ENCODE results near the gene EPS8.

Gene EPS8

DNA sequence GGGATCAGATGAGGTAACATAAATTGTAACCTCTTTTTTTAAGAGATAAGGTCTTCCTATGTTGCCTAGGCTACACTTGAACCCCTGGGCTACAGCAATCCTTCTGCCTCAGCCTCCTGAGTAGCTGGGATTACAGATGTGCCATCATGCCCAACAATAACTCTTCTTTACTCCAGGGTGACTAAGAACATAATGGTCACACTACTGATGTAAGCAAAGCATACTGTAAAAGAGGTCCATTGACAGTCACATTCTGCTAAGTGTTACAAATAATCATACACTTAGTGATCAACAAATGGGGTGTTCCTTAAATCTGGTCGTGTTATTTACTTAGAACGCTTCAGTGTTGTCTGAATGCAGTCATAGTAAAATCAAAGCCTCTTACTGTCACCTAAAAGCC lies 68.9 kb downstream of the EPS8 start:
- no peak for DNase-seq (ENCODE audit: low read depth in 4 of 4, low spot score in 1 of 4)

DNA sequence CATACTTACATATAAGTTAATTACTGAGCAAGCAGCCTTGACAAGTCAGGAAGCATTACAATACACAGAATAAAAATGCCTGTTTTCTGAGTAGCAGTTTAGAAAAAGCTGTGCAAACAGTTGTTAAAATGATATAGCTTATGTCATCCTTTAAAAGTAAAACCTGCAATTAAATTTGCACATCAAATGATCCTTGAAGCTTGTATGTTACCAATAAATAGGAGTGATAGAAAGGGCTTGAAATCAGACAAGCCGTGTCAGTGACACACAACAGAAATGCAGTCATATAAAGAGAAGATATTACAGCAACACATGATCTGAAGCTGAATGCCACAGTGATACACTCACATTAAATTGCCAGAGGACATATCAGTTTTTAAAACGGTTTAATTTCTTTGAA lies 70.0 kb downstream of the EPS8 start:
- no peak for DNase-seq (ENCODE audit: low read depth in 4 of 4, low spot score in 1 of 4)

DNA sequence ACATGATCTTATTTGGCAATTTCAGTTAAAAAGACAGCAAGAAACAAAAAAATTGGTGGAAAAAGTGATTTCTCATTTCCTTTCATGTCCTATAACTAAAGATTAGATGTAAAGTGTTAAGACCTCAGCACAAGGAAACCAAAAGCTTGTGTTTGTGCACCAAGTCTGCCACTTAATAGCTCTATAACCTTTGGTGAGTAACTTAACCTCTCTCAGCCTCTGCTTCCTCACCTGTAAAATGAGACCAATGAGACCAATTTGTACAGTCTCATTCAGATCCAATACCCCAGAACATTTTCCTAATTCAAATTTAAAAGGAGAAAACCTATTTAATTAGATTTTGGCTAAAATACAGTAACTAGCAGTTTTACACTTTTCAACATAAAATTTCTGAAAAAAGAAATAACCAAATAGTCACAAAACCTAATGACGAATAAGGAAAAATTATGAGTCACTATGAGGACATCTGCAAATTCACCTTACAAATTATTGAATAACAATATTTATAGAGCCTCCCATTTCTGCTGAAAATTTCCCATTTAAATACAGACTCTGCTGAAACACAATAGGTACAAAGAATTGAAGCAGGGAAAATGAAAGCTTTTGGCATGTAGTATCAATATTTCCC lies 71.1 kb downstream of the EPS8 start:
- DNase-seq (ENCODE audit: low read depth in 4 of 4, low spot score in 1 of 4): no peak

DNA sequence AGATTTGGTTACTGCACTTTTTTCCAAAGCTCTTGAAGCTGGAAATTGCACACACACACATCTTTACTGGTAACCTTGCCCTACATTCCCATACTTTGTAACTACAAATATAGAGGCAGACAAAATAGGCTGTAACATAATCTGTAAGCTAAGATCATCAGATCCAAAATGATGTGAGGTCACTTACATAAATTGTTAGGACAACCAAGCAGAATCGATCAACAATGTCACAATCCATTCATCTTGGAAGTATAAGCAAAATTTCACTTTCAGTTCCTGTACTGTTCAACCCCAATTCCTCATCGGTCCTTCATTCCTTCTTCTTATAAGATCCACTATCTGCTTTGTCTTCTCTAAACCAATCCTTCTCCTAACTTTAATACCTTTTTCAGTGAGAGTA lies 72.6 kb downstream of the EPS8 start:
- DNase-seq (ENCODE audit: low read depth in 4 of 4, low spot score in 1 of 4): no peak

DNA sequence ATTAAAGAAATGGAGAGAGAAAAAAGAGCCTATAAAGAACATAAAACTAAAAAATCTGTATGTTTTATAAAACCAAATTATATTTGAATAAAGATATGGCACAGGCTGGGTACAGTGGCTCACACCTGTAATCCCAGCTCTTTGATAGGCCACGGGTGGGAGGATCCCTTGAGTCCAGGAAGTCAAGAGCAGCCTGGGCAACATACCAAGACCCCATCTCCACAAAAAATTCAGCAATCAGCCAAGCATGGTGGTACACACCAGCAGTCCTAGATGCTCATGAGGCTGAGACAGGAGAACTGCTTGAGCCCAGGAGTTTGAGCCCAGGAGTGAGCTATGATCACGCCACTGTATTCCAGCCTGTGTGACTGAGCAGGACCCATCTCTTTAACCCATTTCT lies 74.9 kb downstream of the EPS8 start:
- DNase-seq (ENCODE audit: low read depth in 4 of 4, low spot score in 1 of 4): no peak

DNA sequence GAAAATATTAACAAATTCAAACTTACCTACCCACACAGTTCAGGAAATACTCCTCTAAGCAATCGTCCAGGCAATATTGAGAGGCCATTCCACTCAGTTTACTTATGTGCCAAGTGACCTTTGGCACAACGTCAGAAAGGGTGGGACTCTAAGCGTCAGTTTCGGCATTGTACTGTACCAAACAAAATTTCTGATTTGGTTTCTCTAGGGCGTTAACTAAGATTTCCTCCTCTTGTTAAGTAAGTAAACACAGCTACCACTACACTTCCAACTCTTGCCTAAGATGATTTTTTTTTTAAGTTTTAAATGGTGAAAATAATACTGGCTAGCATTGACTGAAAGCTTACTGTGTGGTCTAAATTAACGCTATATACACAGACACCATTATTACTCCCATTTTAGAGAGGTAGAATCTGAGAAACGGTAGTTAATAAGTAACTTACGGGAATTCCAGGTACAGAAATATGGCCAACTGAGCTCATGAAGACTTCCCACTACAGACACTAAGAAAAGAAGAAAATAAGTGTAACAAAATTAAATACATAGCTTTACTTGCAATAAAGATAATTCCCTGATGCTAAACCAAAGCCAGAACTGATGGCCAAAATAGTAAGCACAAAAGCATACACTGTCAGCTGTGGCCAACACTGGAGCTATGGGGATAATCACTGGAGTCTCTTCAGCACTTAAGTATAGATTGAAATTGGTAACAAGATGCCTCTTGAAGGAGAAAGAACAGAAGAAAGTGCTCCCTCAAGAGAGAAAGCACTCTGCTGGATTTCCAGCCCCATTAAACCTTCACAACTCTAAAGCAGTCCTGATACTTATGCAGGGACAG lies 76.1 kb downstream of the EPS8 start:
- no peak for DNase-seq (ENCODE audit: low read depth in 4 of 4, low spot score in 1 of 4)

DNA sequence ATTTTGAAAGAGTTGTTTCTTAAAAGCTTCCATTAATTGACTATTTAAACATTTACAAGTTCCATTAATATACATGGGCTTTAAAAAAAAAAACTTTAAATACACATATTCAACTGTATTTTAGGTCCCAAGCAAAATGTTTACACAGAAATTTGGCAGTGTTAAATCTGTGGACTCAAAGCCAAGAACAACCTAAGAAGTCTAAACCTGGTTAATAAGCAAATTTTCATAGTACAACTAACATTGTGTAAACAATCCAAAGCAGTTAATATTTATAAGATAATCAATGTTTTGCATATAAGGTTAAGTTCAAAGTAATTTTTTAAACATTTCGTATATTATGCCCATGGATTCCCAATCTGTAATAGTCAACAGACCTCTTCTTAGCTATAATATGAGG lies 77.0 kb downstream of the EPS8 start:
- DNase-seq (ENCODE audit: low read depth in 4 of 4, low spot score in 1 of 4): no peak

DNA sequence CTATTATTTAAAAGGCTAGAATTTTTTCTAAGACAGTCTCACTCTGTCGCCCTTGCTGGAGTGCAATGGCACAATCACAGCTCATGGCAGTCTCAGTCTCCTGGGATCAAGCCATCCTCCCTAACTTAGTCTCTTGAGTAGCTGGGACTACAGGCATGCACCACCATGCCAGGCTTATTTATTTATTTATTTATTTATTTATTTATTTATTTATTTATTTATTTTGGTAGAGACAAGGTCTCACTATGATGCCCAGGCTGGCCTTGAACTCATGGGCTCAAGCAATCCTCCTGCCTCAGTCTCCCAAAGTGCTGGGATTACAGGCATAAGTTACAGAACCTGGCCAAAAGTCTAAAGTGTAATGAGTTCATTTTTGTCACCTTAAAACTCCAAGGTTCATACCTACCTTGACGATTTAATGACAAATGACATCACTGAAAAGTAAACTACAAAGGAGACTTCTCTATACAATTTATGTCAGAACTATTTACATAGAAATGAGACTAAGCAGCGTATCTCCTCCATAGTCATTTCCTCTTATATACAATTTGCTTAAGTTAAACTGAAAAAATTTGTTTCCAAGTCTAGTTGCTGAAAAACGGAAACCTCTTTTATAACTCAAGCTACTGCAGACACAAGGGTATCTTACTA lies 78.2 kb downstream of the EPS8 start:
- DNase-seq (ENCODE audit: low read depth in 4 of 4, low spot score in 1 of 4): no peak

DNA sequence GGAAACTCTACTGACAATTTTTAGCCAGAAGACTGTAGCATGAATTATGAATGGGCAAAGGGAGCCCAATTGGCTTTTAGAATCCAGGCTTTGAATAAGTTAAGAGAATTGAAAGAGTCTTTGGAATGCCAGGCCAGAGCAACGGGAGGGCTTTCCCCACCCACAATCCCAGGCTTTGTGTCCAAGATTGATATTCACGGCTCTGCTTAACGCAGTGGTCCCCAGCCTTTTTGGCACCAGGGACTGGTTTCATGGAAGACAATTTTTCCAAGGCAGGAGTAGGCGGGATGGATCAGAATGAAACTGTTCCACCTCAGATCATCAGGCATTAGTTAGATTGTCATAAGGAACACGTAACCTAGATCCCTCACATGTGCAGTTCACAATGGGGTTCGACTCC lies 79.6 kb downstream of the EPS8 start:
- DNase-seq (ENCODE audit: low read depth in 4 of 4, low spot score in 1 of 4): no peak

DNA sequence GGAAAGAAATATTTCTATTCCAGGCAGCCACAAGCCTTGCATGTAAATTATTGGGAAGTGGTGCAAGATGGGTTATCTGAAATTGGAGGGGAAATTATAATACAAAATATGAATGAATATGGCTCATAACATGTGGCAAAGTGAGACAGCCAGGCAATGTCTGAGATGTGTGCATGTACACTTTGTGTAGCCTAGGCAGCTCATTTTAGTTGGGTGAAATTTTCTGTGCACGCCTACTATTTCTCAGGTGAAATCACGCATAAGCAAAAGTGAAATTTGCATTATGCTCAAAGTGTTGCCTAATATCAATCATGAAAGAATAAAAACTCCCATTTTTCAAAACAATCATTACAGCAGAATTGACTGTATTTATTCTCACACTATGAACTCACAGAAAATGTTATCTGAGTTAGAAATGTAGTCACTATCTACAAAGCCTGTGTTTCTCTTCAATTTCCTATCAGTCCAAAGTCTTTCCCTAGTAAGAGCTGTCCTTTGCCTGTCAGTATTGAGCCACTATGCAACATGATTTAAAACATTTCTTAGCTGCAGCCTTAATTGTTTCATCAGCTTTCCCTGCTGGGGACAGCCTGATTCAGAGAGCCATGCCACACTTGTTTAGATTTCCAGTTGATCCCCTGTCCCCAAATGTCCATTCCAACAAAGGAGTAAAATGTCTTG lies 80.7 kb downstream of the EPS8 start:
- DNase-seq (ENCODE audit: low read depth in 4 of 4, low spot score in 1 of 4): no peak

DNA sequence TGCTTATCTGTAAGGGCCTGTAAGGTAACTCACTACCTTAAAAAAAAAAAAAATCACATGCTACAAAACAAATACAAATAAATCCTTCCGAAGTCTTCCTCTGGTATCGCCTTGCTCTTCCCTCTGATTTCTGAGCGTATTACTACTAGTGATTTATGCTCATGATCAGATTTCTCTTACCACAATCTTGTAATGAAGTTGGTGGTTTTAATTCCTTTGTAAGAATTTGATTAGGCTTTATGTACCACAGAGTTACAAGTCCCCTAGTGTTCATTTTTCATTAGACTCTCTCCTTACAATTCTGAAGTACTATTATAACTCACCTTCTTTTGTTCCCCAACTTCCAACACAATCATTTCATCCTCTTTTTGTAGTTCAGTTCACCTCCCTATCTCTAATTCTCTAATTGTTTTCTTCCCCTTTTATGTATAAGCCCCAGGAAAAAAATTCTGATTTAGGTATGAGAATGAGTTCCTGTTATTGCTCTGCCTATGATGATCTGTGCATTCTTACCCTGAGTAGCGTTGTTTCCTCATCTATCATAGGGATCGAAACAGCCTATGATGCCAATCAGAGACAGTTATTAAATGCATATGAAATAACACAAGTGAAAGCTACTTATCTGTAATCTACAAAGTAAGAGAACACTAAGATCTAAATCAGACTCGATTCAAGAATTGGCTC lies 81.5 kb downstream of the EPS8 start:
- DNase-seq (ENCODE audit: low read depth in 4 of 4, low spot score in 1 of 4): no peak

DNA sequence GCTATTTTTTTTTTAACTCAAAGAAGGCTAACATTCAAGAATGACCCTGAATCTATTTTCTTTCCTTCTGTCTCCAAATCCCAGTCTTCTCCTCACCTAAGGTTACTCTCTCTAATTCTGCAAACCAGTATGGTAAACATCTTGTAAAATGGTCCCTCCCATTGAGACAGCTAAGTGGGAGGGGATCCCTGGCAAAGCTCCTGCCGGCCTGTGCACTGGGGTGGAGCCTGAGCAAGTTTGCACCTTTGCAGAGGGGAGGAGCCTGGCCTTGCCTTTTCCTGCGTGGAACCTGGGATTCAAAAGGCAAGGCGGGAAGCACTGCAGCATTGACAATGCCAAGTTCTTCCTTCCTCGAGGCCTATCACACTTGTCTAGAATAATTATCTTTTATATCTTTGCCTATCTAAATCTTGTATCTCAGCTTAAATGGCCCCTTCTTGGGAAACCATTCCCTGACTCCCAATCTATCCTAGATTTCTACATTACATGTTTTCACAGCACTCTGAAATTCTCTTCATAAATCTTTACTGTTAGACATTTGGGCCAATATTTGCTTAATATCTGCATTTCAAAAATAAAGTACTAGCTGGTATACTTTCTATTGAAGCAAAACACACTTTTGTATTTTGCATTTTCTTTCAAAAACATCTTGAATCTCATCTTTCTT lies 83.0 kb downstream of the EPS8 start:
- no peak for DNase-seq (ENCODE audit: low read depth in 4 of 4, low spot score in 1 of 4)

DNA sequence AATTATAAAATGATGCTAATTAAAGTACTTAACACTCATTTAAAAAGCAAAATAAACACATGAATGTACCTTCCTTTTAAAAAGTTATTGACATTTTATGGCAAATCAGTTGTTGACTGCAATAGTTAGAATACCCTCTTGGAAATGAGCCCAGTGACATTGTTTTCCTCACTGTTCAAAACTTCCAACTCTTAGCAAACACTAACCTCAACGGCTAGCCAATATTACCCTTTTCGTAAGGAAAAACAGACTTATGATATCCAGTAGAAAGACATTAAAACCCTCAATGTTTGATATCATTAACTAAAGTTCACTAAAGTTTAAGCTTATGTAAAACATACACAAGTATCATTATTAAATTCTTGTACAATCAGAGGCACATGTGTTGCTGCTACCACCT lies 83.6 kb downstream of the EPS8 start:
- DNase-seq (ENCODE audit: low read depth in 4 of 4, low spot score in 1 of 4): no peak

DNA sequence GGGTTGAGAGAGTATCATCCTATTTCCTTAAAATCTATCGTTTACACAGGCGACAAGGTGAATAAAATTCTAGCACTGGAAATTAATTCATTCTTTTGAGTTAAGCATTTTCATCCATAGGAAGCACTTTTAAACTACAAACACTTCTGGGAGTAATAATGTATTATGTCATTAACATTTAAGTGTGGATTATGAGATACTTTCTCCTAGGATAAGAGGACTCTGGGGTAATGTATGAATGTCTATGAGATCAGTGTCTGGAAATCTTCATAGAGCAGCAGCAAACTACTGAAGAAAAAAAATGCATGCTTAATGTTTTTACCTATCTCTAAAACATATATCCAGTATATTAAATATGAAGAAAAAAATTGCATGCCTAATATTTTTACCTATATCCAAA lies 86.9 kb downstream of the EPS8 start:
- DNase-seq (ENCODE audit: low read depth in 4 of 4, low spot score in 1 of 4): no peak

DNA sequence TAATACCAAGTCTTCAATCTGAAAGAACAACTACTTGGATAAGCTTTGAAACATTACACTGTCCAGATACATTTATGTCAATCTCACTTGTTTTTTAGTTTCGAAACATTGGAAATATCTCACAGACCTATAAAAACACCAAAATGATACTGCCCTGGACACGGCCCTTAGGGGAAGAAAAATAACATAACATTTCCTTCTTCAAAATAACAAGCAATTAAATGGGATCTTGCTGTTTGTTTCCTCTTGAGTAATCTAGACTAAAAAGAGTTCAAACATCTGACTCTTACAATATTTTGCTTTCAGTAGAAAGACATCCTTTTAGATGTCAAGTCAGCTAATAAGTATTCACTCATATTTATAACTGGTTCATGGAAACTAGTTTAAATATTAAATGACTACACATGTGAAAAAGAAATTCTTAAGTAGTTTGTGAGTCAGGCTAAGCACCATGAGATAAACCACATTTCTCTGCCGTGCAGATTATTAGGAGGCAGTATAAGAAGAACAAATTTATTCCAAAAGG lies 87.5 kb downstream of the EPS8 start:
- no peak for DNase-seq (ENCODE audit: low read depth in 4 of 4, low spot score in 1 of 4)

DNA sequence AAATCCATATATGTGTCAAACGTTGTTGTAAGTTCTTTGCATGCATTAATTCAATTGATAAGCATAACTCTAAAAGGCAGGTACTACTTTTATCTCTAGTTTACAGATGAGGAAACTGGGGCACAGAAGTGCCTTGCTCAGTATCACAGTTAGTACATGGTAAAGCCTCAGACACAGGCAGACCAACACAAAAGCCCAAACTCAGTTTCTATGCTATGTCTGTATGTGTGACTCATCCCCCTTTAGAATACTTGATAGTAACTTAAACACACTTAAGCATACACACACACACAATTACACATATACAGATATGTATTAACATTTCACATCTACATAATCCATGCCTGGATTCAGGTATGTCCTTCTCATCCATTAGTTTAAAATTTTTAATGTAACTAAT lies 88.0 kb downstream of the EPS8 start:
- DNase-seq (ENCODE audit: low read depth in 4 of 4, low spot score in 1 of 4): no peak

DNA sequence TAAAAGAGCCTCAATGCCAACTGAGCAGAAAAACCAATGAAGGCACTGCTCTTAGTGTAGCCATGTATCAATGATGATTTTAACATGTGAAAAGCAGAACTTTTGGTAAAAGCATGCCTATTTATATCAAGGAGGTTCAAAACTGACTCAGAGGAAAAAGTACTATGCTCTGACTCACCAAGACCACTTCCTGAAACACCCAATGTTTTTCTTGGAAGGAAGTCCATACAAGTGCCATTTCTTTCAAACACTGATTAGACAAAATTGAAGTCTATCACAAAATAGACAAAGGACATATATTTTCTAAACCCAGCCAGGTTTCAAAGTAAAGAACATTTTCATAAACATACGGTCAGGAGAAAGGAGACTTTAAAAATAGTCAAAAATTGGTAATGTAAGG lies 88.6 kb downstream of the EPS8 start:
- DNase-seq (ENCODE audit: low read depth in 4 of 4, low spot score in 1 of 4): no peak

DNA sequence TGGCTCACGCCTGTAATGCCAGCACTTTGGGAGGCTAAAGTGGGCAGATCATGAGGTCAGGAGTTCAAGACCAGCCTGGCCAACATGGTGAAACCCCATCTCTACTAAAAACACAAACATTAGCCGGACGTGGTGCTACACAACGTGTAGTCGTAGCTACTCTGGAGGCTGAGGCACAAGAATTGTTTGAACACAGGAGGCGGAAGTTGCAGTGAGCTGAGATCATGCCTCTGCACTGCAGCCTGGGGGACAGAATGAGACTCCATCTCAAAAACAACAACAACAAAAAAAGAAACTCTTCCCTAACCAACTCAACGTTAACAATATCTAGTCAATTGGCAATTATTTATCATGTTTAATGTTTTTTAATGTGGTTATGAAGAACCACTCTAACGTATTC lies 89.3 kb downstream of the EPS8 start:
- no peak for DNase-seq (ENCODE audit: low read depth in 4 of 4, low spot score in 1 of 4)

DNA sequence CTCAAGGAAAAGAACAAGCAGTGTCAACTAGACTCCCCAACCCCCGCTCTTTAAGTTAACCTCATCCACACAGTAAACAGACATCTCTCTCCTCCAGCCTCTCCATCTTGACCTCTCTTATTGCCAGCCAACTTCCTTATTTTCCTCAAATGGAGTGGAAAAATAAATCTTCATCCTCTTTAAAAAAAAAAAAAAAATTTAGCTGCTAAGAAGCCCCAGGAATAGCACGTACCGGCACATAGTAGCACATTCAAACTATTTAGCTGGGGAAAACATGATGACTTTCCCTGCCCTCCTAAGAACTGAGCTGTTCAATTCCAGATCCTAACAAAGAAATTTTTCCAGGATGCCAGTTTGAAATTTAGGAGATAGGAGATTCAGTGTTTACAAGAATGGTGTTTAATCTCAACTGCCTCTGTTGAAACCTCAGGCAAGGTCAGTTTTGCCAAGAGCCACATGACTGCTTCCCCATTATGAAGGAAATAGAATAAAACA lies 90.8 kb downstream of the EPS8 start:
- DNase-seq (ENCODE audit: low read depth in 4 of 4, low spot score in 1 of 4): no peak

DNA sequence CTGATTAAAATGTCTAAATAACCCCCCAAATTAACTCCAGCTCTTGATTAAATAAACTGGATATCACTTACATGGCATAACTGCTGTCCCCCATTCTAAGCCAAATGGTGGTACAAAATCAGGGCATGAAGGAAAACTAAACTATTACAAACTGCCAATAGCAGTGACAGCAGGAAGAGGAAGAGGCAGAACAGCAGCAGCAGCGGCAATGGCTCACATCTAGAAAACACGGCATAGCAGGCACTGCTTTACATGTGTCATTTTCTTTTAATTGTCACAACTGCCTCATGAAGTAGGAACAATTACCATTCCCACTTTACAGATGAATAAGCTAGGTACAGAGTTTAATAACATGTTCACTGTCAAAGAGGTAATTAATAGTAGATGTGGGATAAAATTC lies 92.0 kb downstream of the EPS8 start:
- DNase-seq (ENCODE audit: low read depth in 4 of 4, low spot score in 1 of 4): no peak
